Gastrocnemius medialis (tissue), 4 donors: ENCODE results near the gene BANP. TPM values are rescaled to one million over a fixed set of nuclear protein-coding genes. Genes with fewer than 3 reads are reported as not detected.
"Not testable (repeated sequence)": the region's sequence is repeated elsewhere in the genome, so short reads cannot be mapped to it uniquely, and the experiment has no call there.

ENCODE experiments used
- ATAC-seq, 2 donors: fragments of 150-250 bp; one replicate each; pipeline ENCODE4 v1.9.1; 2016
- DNase-seq, 2 donors: peaks; one replicate each; pipeline ENCODE4 v3.0.0-alpha.2; 2019
- H3K27ac ChIP-seq, 4 donors: fragments of 200-600 bp; sonication (generic); 1 replicate in 1 of 4; 2 replicates in 3 of 4; pipeline ENCODE4 v1.5.1; 2016 to 2018; ENCODE audit warnings: mild to moderate bottlenecking in 2 of 4, moderate library complexity in 1 of 4
- H3K27me3 ChIP-seq, 3 donors: fragments of 200-600 bp; sonication (generic) in 2 of 3; 1 replicate in 1 of 3; 2 replicates in 2 of 3; pipeline versions ENCODE4 v1.5.1 to v1.6.0; 2016 to 2019; ENCODE audit warnings: mild to moderate bottlenecking in 1 of 3, moderate library complexity in 1 of 3
- H3K36me3 ChIP-seq, 2 donors: fragments of 200-600 bp; sonication (generic) in 1 of 2; one replicate each; pipeline ENCODE4 v1.5.1; 2017 to 2018
- H3K4me1 ChIP-seq, 2 donors: fragments of 200-600 bp; sonication (generic) in 1 of 2; one replicate each; pipeline ENCODE4 v1.5.1; 2016 to 2017; ENCODE audit warnings: mild to moderate bottlenecking in 2 of 2
- H3K4me3 ChIP-seq, 4 donors: fragments of 200-600 bp; sonication (generic) in 3 of 4; 1 replicate in 1 of 4; 2 replicates in 3 of 4; pipeline ENCODE4 v1.5.1; 2016 to 2019; ENCODE audit warnings: mild to moderate bottlenecking in 2 of 4
- H3K9me3 ChIP-seq, 3 donors: fragments of 200-600 bp; sonication (generic) in 2 of 3; 1 replicate in 1 of 3; 2 replicates in 2 of 3; pipeline ENCODE4 v1.5.1; 2016 to 2019
- CTCF ChIP-seq, 5 experiments: fragments of 450-650 bp in 3 of 5; fragments of 200-600 bp in 2 of 5; sonication (generic) in 2 of 5; IDR thresholded peaks in 4 of 5; conservative IDR thresholded peaks in 1 of 5; 1 replicate in 4 of 5; 2 replicates in 1 of 5; pipeline ENCODE4 v1.5.1; 2016 to 2019; ENCODE audit warnings: antibody characterized with exemption in 5 of 5, mild to moderate bottlenecking in 3 of 5, moderate library complexity in 3 of 5
- POLR2A ChIP-seq, 2 donors: fragments of 450-650 bp; IDR thresholded peaks; one replicate each; pipeline ENCODE4 v1.6.1; 2017; ENCODE audit warnings: antibody characterized with exemption in 2 of 2, mild to moderate bottlenecking in 2 of 2, moderate library complexity in 2 of 2
- in situ Hi-C, 4 donors: fragments of 200-750 bp; cut with MboI; loops; one replicate each; pipeline versions ENCODE4 v1.15.0 to v1.8.0; 2017; ENCODE audit warnings: low sequenced_read_pairs in 4 of 4
- intact Hi-C: fragments of 100-400 bp; cut with DNase I; formaldehyde crosslinking; loops from one replicate; pipeline ENCODE4 v1.15.1; 2023; ENCODE audit warnings: low total_unique reads
- total RNA-seq, 4 donors: library from RNA; depleted of rRNA; stranded (reverse); fragments of >200 nt; gene quantifications; one replicate each; pipeline versions ENCODE4 v1.1.0 to v1.2.3, GENCODE V29; 2016

Gene BANP
- total RNA-seq, 4 donors from 2014 or later, result 7.0 to 20.6 (median 16.1) TPM

GRCh38 chr16:88019821-88020515, 68.7 kb downstream of the BANP start:
- ATAC-seq (no peak), DNase-seq (no peak)
- intact Hi-C loops (no loop called here), in situ Hi-C loops (no loop called here)
- Histone ChIP-seq H3K9me3 (no peaks in the 10 kb centered on the region), H3K27ac (no peak overlapping the region), H3K36me3 (peaks cover 0 to 4% of the 10 kb centered on the region in 2 donors), H3K4me3 (no peak overlapping the region), H3K27me3 (no peaks in the 10 kb centered on the region), H3K4me1 (no peaks in the 10 kb centered on the region)
- TF ChIP-seq POLR2A (IDR thresholded peaks at IDR 0.05) (no peak), CTCF (IDR thresholded peaks at IDR 0.05 in 4 of 5, conservative IDR thresholded peaks at IDR 0.05 in 1 of 5) (no peak)

DNA sequence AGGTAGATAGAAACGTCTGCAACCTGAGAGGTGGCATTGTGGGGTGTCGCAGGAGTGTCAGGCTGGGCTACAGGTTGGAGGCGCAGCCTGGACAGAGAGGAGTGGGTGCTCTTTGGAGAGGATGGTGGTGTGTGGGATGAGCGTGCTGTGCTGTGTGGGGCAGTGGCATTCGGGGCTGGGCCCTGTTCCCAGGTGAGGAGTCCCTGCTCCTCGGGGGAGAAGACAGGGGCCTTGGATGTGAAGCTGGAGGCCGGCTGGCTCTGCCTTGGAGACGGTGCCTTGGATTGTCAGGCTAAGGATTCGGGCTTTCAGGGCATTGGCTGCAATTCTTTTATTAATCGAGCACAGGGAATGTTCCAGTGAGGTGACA, 69.3 kb downstream of the BANP start:
- DNase-seq (no peak), ATAC-seq (no peak)
- H3K9me3 ChIP-seq, result no peaks in the 10 kb centered on the region
- no peak overlapping the region for H3K4me3 ChIP-seq
- H3K36me3 ChIP-seq, result peaks cover 0 to 4% of the 10 kb centered on the region in 2 donors
- intact Hi-C loops (no loop called here), in situ Hi-C loops (no loop called here)
- no peaks in the 10 kb centered on the region for H3K4me1 ChIP-seq
- H3K27ac ChIP-seq, result no peak overlapping the region
- TF ChIP-seq POLR2A (IDR thresholded peaks at IDR 0.05), result no peak
- TF ChIP-seq CTCF (IDR thresholded peaks at IDR 0.05 in 4 of 5, conservative IDR thresholded peaks at IDR 0.05 in 1 of 5), result no peak
- H3K27me3 ChIP-seq, result no peaks in the 10 kb centered on the region

DNA sequence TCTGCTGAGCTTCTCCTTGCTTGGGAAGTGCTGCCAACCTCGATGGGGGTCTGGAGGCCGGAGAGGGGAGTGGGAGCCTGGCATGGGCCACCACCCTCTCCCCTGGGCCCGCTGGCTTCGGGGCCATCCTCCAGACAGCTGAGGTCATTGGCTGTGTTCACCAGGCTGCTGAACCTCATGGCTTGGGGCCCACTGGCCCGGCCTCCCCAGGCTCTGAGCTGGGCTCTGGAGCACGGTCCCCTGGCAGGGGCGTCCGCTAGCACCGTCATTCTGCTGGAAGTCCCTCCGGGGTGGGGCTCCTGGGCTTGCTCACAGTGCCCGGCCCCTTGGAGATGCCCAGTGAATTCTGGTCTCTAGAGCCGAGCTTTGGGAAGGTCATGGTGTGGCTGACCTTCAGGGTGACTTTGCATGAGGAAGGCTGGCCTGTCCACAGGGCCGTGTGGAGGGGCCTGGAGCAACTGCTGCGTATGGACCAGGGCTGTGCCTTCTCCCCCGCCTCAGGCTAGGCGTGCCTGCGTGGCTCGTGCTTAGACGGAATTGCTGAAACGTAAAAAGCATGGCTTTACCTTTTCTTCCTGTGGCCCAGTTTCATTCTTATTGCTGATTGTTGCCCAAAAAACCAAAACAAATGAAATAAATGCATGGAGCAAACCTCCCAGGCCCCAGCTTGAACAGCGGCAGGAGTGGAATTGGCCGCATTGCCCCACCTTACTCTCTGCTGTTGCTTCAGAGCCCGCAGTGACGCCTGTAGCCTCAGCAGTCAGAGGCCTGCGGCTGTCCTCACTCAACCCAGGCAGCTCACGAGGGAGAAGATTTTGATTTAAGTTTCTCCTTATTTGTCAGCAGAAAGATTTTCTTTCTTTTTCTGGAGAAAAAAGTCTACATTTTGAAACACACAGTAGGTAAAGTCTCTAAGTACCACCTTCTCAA, 70.1 kb downstream of the BANP start:
- H3K27me3 ChIP-seq, H3K4me1 ChIP-seq, H3K9me3 ChIP-seq, in situ Hi-C loops, H3K36me3 ChIP-seq, H3K4me3 ChIP-seq, intact Hi-C loops, DNase-seq, H3K27ac ChIP-seq: not testable (repeated sequence)
- ATAC-seq, result peak in 1 of 2 donors; percentile 17

GRCh38 chr16:88022076-88023042, 71.1 kb downstream of the BANP start:
- Histone ChIP-seq H3K4me3 (no peak overlapping the region), H3K27me3 (no peaks in the 10 kb centered on the region), H3K36me3 (peaks cover 0 to 4% of the 10 kb centered on the region in 2 donors), H3K9me3 (no peaks in the 10 kb centered on the region), H3K27ac (no peak overlapping the region), H3K4me1 (no peaks in the 10 kb centered on the region)
- ATAC-seq (no peak), DNase-seq (no peak)
- TF ChIP-seq CTCF (IDR thresholded peaks at IDR 0.05 in 4 of 5, conservative IDR thresholded peaks at IDR 0.05 in 1 of 5) (no peak), POLR2A (IDR thresholded peaks at IDR 0.05) (no peak)
- in situ Hi-C loops, result no loop called here
- intact Hi-C loops, result no loop called here
